Upper lobe of left lung (tissue), 6 donors: ENCODE results near the gene FASTK. TPM values are rescaled to one million over a fixed set of nuclear protein-coding genes. Genes with fewer than 3 reads are reported as not detected.
"Not testable (repeated sequence)": the region's sequence is repeated elsewhere in the genome, so short reads cannot be mapped to it uniquely, and the experiment has no call there.

Experiments used
- ATAC-seq, 2 donors: fragments of 200-7000 bp; cut with Tn5 transposase; one replicate each; pipeline ENCODE4 v1.9.1; 2022; ENCODE audit warnings: mild to moderate bottlenecking in 2 of 2, moderate library complexity in 2 of 2; ENCODE audit not compliant: low FRiP score in 2 of 2
- DNase-seq, 2 donors: peaks; one replicate each; pipeline ENCODE4 v3.0.0-alpha.2; 2019 to 2020
- H3K27ac ChIP-seq, 4 donors: fragments of 200-600 bp; sonication (generic); one replicate each; pipeline ENCODE4 v1.5.1; 2016 to 2019
- H3K27me3 ChIP-seq, 4 donors: fragments of 200-600 bp; sonication (generic); one replicate each; pipeline ENCODE4 v1.5.1; 2017 to 2019
- H3K36me3 ChIP-seq, 4 donors: fragments of 200-600 bp; sonication (generic); one replicate each; pipeline ENCODE4 v1.5.1; 2016 to 2019
- H3K4me1 ChIP-seq, 4 donors: fragments of 200-600 bp; sonication (generic); one replicate each; pipeline ENCODE4 v1.5.1; 2018 to 2019
- H3K4me3 ChIP-seq, 4 donors: fragments of 200-600 bp; sonication (generic); one replicate each; pipeline ENCODE4 v1.5.1; 2017 to 2019; ENCODE audit warnings: mild to moderate bottlenecking in 2 of 4, moderate library complexity in 1 of 4
- H3K9me3 ChIP-seq, 4 donors: fragments of 200-600 bp; sonication (generic); one replicate each; pipeline ENCODE4 v1.5.1; 2018 to 2019
- CTCF ChIP-seq, 6 experiments: fragments of 450-650 bp in 4 of 6; fragments of 200-600 bp in 2 of 6; sonication (generic) in 2 of 6; IDR thresholded peaks; one replicate each; pipeline ENCODE4 v1.5.1; 2016 to 2019; ENCODE audit warnings: antibody characterized with exemption in 6 of 6
- EP300 ChIP-seq, 4 donors: sonication (generic); formaldehyde crosslinking; IDR thresholded peaks; one replicate each; pipeline ENCODE4 v1.5.1; 2017; ENCODE audit warnings: antibody characterized with exemption in 4 of 4, control low read depth in 2 of 4
- POLR2A ChIP-seq, 4 donors: fragments of 450-650 bp; IDR thresholded peaks; one replicate each; pipeline ENCODE4 v1.5.1; 2016 to 2017; ENCODE audit warnings: antibody characterized with exemption in 4 of 4, mild to moderate bottlenecking in 2 of 4
- POLR2AphosphoS5 ChIP-seq, 2 donors: sonication (generic); formaldehyde crosslinking; IDR thresholded peaks; one replicate each; pipeline ENCODE4 v1.5.1; 2017; ENCODE audit warnings: antibody characterized with exemption in 2 of 2
- whole genome bisulfite sequencing, 2 donors: methylation state at CpG; one replicate each; pipeline ENCODE4 v1.1.5; 2017 to 2018; 5-methylcytosine and 5-hydroxymethylcytosine counted together
- total RNA-seq, 6 donors: library from RNA; depleted of rRNA in 4 of 6; stranded (reverse); fragments of >200 nt in 4 of 6; gene quantifications; one replicate each; pipeline versions ENCODE4 v1.1.0 to v1.2.1, GENCODE V29; 2016 to 2021
- donor health status: DM: no; HTN: no; CAD: no; lungs with moderate emphysema.
- donor health status: DM: no; HTN: yes; CAD: no; lungs with severe emphysema.

Gene FASTK
- total RNA-seq, 6 donors from 2014 or later = 54.3 to 136 (median 78.0) TPM

- Histone ChIP-seq H3K4me1 (peaks cover 8 to 25% (median 10%) of the 10 kb centered on the region in 4 donors), H3K27me3 (no peaks in the 10 kb centered on the region), H3K4me3 (no peak overlapping the region), H3K9me3 (no peaks in the 10 kb centered on the region), H3K36me3 (peaks cover 0 to 26% (median 13%) of the 10 kb centered on the region in 4 donors), H3K27ac (no peak overlapping the region)
- TF ChIP-seq CTCF (IDR thresholded peaks at IDR 0.05) (no peak), EP300 (IDR thresholded peaks at IDR 0.05) (no peak)
- ATAC-seq (peak in 1 of 2 donors; percentile 16), DNase-seq (no peak)
- WGBS, 2 donors = 38 to 41% methylated on average over 6 to 14 of the region's 14 CpGs
Observed at GRCh38 chr7:151046603-151047573, 33.7 kb downstream of the FASTK start.

DNA sequence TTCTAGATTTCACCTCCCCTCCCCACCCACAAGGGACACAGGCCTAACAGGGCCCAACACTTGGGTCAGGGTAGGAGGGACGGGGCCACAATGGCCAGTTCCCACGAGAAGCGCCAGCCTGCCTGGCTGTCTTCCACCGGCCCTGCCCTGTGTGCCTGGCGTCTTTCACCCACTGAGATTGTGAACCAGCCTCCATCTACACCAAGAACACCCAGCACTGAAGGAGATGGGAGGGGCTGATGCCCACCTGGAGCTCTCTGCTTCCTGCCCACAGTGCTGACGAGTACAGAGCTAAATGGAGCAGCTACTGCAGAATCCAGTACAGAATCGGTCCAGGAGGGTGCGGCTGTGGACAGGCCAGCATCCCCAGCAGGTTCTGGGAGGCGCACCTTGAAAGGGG is 34.6 kb downstream of the FASTK start:
- no peaks in the 10 kb centered on the region for H3K9me3 ChIP-seq
- H3K27me3 ChIP-seq = no peaks in the 10 kb centered on the region
- no peak overlapping the region for H3K4me3 ChIP-seq
- peaks cover 3 to 16% (median 5%) of the 10 kb centered on the region in 4 donors for H3K4me1 ChIP-seq
- no peak overlapping the region for H3K27ac ChIP-seq
- 78 to 87% methylated on average over 6 to 9 of the region's 9 CpGs for WGBS, 2 donors
- no peak for DNase-seq
- peaks cover 0 to 32% (median 16%) of the 10 kb centered on the region in 4 donors for H3K36me3 ChIP-seq
- no peak for ATAC-seq
- TF ChIP-seq CTCF (IDR thresholded peaks at IDR 0.05) = no peak
- no peak for TF ChIP-seq EP300 (IDR thresholded peaks at IDR 0.05)
- no peak for TF ChIP-seq POLR2A (IDR thresholded peaks at IDR 0.05)
- no peak for TF ChIP-seq POLR2AphosphoS5 (IDR thresholded peaks at IDR 0.05)

DNA sequence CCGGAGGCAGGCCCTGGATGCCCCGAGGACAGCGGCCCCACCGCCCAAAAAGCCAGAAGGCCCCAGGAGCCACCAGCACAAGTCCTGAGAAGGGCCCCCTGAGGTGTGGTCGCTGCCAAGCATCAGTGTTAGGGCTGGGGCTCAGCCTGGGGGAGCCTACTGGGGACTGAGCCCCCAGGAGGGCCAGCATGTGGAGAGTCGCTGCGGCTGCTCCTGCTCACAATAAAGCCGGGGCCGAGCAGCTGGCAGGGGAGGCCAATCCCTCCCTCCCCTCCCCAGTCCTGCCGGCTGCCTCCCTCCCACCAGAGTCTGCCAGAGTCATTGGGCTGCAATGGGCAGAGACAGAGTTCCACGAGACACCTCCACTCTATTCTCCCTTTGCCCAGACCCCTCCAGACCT is 35.3 kb downstream of the FASTK start:
- Histone ChIP-seq H3K27me3 (no peaks in the 10 kb centered on the region), H3K4me3 (no peak overlapping the region), H3K27ac (no peak overlapping the region), H3K36me3 (peaks cover 0 to 32% (median 16%) of the 10 kb centered on the region in 4 donors), H3K4me1 (peaks cover 0 to 11% (median 2%) of the 10 kb centered on the region in 4 donors), H3K9me3 (no peaks in the 10 kb centered on the region)
- ATAC-seq (no peak), DNase-seq (peak in 1 of 2 donors; percentile 58)
- TF ChIP-seq POLR2A (IDR thresholded peaks at IDR 0.05) (no peak), EP300 (IDR thresholded peaks at IDR 0.05) (no peak), POLR2AphosphoS5 (IDR thresholded peaks at IDR 0.05) (no peak)
- 73 to 97% methylated on average over 4 to 7 of the region's 11 CpGs for WGBS, 2 donors

DNA sequence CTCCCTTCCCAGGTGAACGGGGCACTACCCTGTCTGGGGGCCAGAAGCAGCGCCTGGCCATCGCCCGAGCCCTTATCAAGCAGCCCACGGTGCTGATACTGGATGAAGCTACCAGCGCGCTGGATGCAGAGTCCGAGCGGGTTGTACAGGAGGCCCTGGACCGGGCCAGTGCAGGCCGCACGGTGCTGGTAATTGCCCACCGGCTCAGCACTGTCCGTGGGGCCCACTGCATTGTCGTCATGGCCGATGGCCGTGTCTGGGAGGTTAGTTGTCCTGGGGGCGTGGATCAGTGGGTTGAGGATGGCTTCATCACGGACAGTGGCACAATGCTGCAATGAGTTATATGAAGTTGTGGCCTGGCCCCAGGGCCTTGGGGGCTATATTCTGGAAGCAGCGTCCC is 36.6 kb downstream of the FASTK start:
- 91 to 95% methylated on average over 12 to 20 of the region's 20 CpGs for WGBS, 2 donors
- H3K9me3 ChIP-seq = no peaks in the 10 kb centered on the region
- no peak for TF ChIP-seq POLR2AphosphoS5 (IDR thresholded peaks at IDR 0.05)
- no peak for TF ChIP-seq CTCF (IDR thresholded peaks at IDR 0.05)
- TF ChIP-seq EP300 (IDR thresholded peaks at IDR 0.05) = no peak
- TF ChIP-seq POLR2A (IDR thresholded peaks at IDR 0.05) = no peak

GRCh38 chr7:151043449-151043848 is 37.2 kb downstream of the FASTK start:
- not testable (repeated sequence) for H3K9me3 ChIP-seq, ATAC-seq
- WGBS, 2 donors = 88 to 90% methylated on average over 8 to 10 of the region's 10 CpGs

More for the DNA sequence above, 36.6 kb downstream of the FASTK start:
- DNase-seq = peak in 1 of 2 donors; percentile 77
- Histone ChIP-seq H3K4me3 (no peak overlapping the region), H3K36me3 (peaks cover 0 to 32% (median 16%) of the 10 kb centered on the region in 4 donors), H3K27ac (no peak overlapping the region), H3K27me3 (no peaks in the 10 kb centered on the region), H3K4me1 (peaks cover 8 to 21% (median 12%) of the 10 kb centered on the region in 4 donors)
- ATAC-seq = no peak

More at GRCh38 chr7:151043449-151043848, 37.2 kb downstream of the FASTK start:
- Histone ChIP-seq H3K36me3 (peaks cover 0 to 32% (median 16%) of the 10 kb centered on the region in 4 donors), H3K4me1 (peaks cover 13 to 27% (median 17%) of the 10 kb centered on the region in 4 donors)
- not testable (repeated sequence) for DNase-seq, H3K27me3 ChIP-seq, H3K27ac ChIP-seq, H3K4me3 ChIP-seq
